ENCODE measurements around the gene COL9A2. TPM values are rescaled to one million over a fixed set of nuclear protein-coding genes. Genes with fewer than 3 reads are reported as not detected.

The COL9A2 gene
- total and polyA plus RNA-seq, 9 donors = 0.30 to 5.7 (median 1.7) TPM

DNA sequence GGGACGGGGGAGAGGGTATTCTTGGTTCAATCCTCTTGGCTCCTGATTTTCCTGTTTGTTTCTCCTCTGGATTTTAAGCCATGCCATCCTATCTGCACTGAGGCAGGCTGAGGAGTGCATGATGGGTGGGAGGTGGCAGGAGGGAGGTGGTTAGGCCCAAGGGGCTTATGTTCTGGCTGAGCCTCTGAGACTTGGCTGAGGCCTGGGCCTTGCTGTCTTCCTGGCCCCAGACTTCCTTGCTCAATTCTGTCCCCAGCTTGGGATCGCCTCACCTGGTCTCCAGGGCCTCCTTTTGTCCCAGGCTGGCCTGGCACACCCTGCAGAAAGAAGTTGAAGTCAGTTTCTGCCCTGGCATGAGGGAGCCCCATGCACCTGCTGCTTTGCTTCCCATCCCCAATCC lies 11.2 kb downstream of the COL9A2 start:
- WGBS, 3 donors = 68 to 91% (median 79%) methylated on average over 2 of the region's 2 CpGs

DNA sequence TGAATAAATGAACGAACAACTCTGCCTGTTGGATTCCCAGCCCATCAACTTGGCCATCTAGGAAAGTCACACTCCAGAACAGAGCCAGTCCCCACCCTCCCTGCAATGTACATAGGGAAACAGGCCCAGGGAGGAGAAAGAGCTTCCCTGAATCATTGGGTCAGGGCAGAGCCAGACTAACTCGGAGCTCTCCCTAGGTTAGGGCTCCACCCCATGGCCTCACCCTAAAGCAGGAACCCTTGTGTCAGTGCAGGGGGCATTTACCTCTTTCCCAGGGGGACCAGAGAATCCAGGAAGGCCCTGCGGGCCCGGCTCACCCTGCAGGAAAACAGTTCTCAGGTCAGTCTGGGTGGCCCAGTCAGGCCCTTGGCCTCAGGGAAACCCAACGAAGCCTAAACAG lies 11.6 kb downstream of the COL9A2 start:
- no peaks in the 10 kb centered on the region for H3K9me3 ChIP-seq
- 79 to 83% (median 80%) methylated on average over 5 of the region's 5 CpGs for WGBS, 3 donors
- H3K27ac ChIP-seq = no peak overlapping the region
- no peak overlapping the region for H3K4me3 ChIP-seq
- no peak for DNase-seq
- intact Hi-C loops (cut with DNase I) = no loop called here
- no peaks in the 10 kb centered on the region for H3K27me3 ChIP-seq
- H3K4me1 ChIP-seq (ENCODE audit: insufficient read depth) = peaks cover 7% of the 10 kb centered on the region
- no peaks in the 10 kb centered on the region for H3K36me3 ChIP-seq
- no peak for TF ChIP-seq EP300 (IDR thresholded peaks at IDR 0.05)

More for the DNA sequence above, 11.2 kb downstream of the COL9A2 start:
- Histone ChIP-seq H3K9me3 (no peaks in the 10 kb centered on the region), H3K27me3 (no peaks in the 10 kb centered on the region), H3K4me3 (no peak overlapping the region), H3K4me1 (ENCODE audit: insufficient read depth) (peaks cover 7% of the 10 kb centered on the region), H3K27ac (no peak overlapping the region), H3K36me3 (no peaks in the 10 kb centered on the region)
- TF ChIP-seq EP300 (IDR thresholded peaks at IDR 0.05) (no peak), POLR2A (IDR thresholded peaks at IDR 0.05) (no peak)
- TF ChIP-seq, protein P1, sequence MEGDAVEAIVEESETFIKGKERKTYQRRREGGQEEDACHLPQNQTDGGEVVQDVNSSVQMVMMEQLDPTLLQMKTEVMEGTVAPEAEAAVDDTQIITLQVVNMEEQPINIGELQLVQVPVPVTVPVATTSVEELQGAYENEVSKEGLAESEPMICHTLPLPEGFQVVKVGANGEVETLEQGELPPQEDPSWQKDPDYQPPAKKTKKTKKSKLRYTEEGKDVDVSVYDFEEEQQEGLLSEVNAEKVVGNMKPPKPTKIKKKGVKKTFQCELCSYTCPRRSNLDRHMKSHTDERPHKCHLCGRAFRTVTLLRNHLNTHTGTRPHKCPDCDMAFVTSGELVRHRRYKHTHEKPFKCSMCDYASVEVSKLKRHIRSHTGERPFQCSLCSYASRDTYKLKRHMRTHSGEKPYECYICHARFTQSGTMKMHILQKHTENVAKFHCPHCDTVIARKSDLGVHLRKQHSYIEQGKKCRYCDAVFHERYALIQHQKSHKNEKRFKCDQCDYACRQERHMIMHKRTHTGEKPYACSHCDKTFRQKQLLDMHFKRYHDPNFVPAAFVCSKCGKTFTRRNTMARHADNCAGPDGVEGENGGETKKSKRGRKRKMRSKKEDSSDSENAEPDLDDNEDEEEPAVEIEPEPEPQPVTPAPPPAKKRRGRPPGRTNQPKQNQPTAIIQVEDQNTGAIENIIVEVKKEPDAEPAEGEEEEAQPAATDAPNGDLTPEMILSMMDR (IDR thresholded peaks at IDR 0.05) = no peak
- no peak for DNase-seq
- intact Hi-C loops (cut with DNase I) = no loop called here

DNA sequence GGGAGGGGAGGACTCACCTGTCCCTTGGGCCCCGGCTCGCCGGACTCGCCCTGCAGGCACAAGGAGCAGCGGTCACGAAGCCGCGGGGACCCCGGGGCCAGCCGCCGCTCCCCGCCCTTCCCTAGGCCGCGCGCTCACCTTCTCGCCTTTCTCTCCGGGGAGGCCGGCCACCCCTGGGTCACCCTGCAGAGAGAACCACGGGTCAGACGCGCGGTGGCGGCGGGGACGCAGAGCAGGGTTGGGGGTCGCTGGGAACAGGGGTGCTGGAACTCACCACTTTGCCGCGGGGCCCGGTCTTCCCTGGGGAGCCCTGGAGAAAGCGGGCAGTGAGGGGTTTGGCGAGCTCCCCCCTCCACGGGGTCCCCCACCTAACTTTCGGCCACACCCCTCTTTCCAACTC lies 13.3 kb downstream of the COL9A2 start:
- intact Hi-C loops (cut with DNase I) = no loop called here
- Histone ChIP-seq H3K36me3 (no peaks in the 10 kb centered on the region), H3K27me3 (no peaks in the 10 kb centered on the region), H3K4me1 (ENCODE audit: insufficient read depth) (peaks cover 2% of the 10 kb centered on the region), H3K27ac (no peak overlapping the region), H3K4me3 (no peak overlapping the region), H3K9me3 (no peaks in the 10 kb centered on the region)
- 22 to 37% (median 34%) methylated on average over 22 to 33 of the region's 33 CpGs for WGBS, 3 donors
- DNase-seq = peak in 1 of 5 donors; percentile 10
- TF ChIP-seq, protein P1 (IDR thresholded peaks at IDR 0.05) = no peak
- TF ChIP-seq EP300 (IDR thresholded peaks at IDR 0.05) (no peak), POLR2A (IDR thresholded peaks at IDR 0.05) (no peak)

DNA sequence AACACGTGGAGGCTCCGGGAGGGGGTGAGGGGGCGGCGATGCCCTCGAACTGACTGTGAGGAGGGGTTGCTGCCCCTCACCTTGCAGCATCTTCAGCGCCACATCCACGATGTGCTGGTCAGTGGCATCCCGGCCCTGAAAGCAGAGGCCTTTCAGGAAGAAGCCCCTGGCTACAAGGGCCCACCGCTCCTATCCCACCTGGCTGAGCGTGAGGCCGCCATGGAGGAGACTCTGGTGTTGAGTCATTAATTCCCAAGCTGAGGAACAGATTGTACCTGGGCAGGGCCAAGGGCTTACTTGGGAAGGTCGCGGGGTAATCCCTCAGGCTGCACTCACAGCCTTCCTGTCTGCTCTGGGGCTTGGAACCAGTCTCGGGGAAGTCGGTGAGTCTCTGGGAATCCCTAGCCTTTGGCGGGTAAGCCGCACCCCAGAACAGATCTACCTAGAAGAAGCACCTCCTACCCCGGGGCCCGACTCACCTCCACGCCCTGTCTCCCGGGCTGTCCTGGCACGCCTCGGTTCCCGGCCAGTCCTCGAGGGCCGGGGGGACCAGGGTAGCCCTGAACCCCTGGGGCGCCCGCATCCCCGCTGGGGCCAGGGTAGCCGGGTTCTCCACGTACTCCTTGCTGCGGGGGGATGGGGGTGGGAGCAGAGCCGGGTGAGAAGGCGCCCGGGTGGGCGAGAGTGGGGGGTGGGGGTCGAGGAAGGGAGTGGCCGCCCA lies 13.9 kb downstream of the COL9A2 start:
- Histone ChIP-seq H3K4me1 (ENCODE audit: insufficient read depth) (peaks cover 1% of the 10 kb centered on the region), H3K27me3 (no peaks in the 10 kb centered on the region), H3K9me3 (no peaks in the 10 kb centered on the region), H3K36me3 (no peaks in the 10 kb centered on the region), H3K27ac (no peak overlapping the region), H3K4me3 (no peak overlapping the region)
- TF ChIP-seq, protein P1 (IDR thresholded peaks at IDR 0.05) = no peak
- 61 to 75% (median 73%) methylated on average over 29 to 38 of the region's 38 CpGs for WGBS, 3 donors
- no peak for DNase-seq
- intact Hi-C loops (cut with DNase I) = no loop called here

DNA sequence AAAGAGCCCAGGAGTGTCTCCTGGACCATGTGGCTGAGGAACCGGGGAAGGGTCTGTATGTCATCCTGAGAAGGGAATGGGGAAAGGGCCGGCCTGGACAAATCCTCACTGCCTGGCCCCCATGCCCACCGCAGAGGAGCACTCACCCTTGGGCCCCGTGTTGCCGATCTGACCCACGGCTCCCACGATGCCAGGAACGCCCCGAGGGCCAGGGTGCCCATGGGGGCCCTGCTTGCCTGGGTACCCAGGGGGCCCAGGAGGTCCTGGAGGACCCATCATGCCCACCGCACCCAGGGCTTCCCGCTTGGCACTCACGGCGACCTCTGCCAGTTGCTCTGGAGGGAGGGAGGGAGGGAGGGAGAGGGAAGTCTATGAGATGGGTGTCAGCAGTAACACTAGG lies 14.6 kb downstream of the COL9A2 start:
- TF ChIP-seq POLR2A (IDR thresholded peaks at IDR 0.05) = no peak
- TF ChIP-seq, protein P1 (IDR thresholded peaks at IDR 0.05) = no peak
- TF ChIP-seq EP300 (IDR thresholded peaks at IDR 0.05) = no peak
- no peak for DNase-seq
- H3K36me3 ChIP-seq = no peaks in the 10 kb centered on the region
- H3K9me3 ChIP-seq = no peaks in the 10 kb centered on the region
- H3K27me3 ChIP-seq = no peaks in the 10 kb centered on the region
- 84 to 89% (median 88%) methylated on average over 7 to 13 of the region's 13 CpGs for WGBS, 3 donors
- H3K4me1 ChIP-seq (ENCODE audit: insufficient read depth) = no peaks in the 10 kb centered on the region
- no peak overlapping the region for H3K27ac ChIP-seq
- intact Hi-C loops (cut with DNase I) = no loop called here
- H3K4me3 ChIP-seq = no peak overlapping the region
